C4-2B (cell line): ENCODE data around the gene TM2D3.

Source experiments
- CTCF ChIP-seq: fragments of 450-650 bp; conservative IDR thresholded peaks from 2 replicates; pipeline ENCODE4 v1.5.1; 2017; ENCODE audit warnings: mild to moderate bottlenecking
- ZFX ChIP-seq: fragments of 450-650 bp; IDR thresholded peaks from 2 replicates; pipeline ENCODE4 v1.6.1; 2017

- no peak for TF ChIP-seq CTCF
- TF ChIP-seq ZFX: no peak
These were observed 20.1 kb upstream of the TM2D3 start for GRCh38 chr15:101672298-101672697.
